Heart left ventricle (tissue), 16 donors: ENCODE data around the gene ZNF76. TPM values are rescaled to one million over a fixed set of nuclear protein-coding genes. Genes with fewer than 3 reads are reported as not detected.
A peak's percentile ranks its signal among the peaks of the same experiment; 100 is the strongest.
"Not testable (repeated sequence)": the region's sequence is repeated elsewhere in the genome, so short reads cannot be mapped to it uniquely, and the experiment has no call there.

Source experiments
- ATAC-seq, 4 donors: fragments of 200-7000 bp; cut with Tn5 transposase; one replicate each; pipeline ENCODE4 v1.9.1; 2020 to 2022; ENCODE audit warnings: moderate library complexity in 4 of 4, mild to moderate bottlenecking in 3 of 4, moderate number of reproducible peaks in 1 of 4
- DNase-seq, 5 donors: peaks; one replicate each; pipeline ENCODE4 v3.0.0-alpha.2; 2020
- H3K27ac ChIP-seq, 12 donors: fragments of 200-600 bp; sonication (generic) in 4 of 12; one replicate each; pipeline versions ENCODE4 v1.5.0 to v1.8.0; 2016 to 2022; ENCODE audit warnings: mild to moderate bottlenecking in 2 of 12
- H3K27me3 ChIP-seq, 9 donors: fragments of 200-600 bp; sonication (generic) in 2 of 9; one replicate each; pipeline versions ENCODE4 v1.5.1 to v1.8.0; 2016 to 2022; ENCODE audit warnings: mild to moderate bottlenecking in 3 of 9
- H3K36me3 ChIP-seq, 9 donors: fragments of 200-600 bp; sonication (generic) in 2 of 9; one replicate each; pipeline versions ENCODE4 v1.5.0 to v1.8.0; 2018 to 2022; ENCODE audit warnings: mild to moderate bottlenecking in 2 of 9
- H3K4me1 ChIP-seq, 12 donors: fragments of 200-600 bp; sonication (generic) in 4 of 12; one replicate each; pipeline versions ENCODE4 v1.5.0 to v1.8.0; 2016 to 2022; ENCODE audit warnings: mild to moderate bottlenecking in 3 of 12
- H3K4me3 ChIP-seq, 12 donors: fragments of 200-600 bp; sonication (generic) in 4 of 12; one replicate each; pipeline versions ENCODE4 v1.5.0 to v1.8.0; 2017 to 2022; ENCODE audit warnings: mild to moderate bottlenecking in 9 of 12, moderate library complexity in 4 of 12
- H3K9me3 ChIP-seq, 12 donors: fragments of 200-600 bp; sonication (generic) in 4 of 12; one replicate each; pipeline versions ENCODE4 v1.5.0 to v1.8.0; 2016 to 2022; ENCODE audit warnings: mild to moderate bottlenecking in 1 of 12
- CTCF ChIP-seq, 12 donors: fragments of 200-600 bp; sonication (generic) in 4 of 12; IDR thresholded peaks; one replicate each; pipeline versions ENCODE4 v1.5.0 to v1.8.0; 2018 to 2022; ENCODE audit warnings: antibody characterized with exemption in 12 of 12, mild to moderate bottlenecking in 5 of 12
- POLR2A ChIP-seq, 2 donors: fragments of 450-650 bp; IDR thresholded peaks; one replicate each; pipeline ENCODE4 v1.6.1; 2017; ENCODE audit warnings: antibody characterized with exemption in 2 of 2, mild to moderate bottlenecking in 2 of 2, moderate library complexity in 2 of 2
- WGBS, 4 donors: extraction: QIAGEN DNeasy Blood & Tissue Kit in 2 of 4; methylation state at CpG; one replicate each; pipeline versions ENCODE4 v1.1.5 to v1.1.7; 2013 to 2018; 5-methylcytosine and 5-hydroxymethylcytosine counted together
- intact Hi-C, 10 donors: fragments of 100-400 bp; cut with DNase I; formaldehyde crosslinking; loops; one replicate each; pipeline versions ENCODE4 v1.11.1 to v1.14.2; 2022
- polyA plus RNA-seq, 2 donors: library from polyadenylated mRNA; stranded (reverse); fragments of 200-250 nt; gene quantifications; one replicate each; pipeline ENCODE4 v1.2.3, GENCODE V29; 2013
- total RNA-seq, 9 donors: library from RNA; depleted of rRNA in 2 of 9; stranded (reverse); fragments of >200 nt in 2 of 9; fragmentation: NEBNext Ultra II Directional in 3 of 9; extraction: Animal tissue kit (Norgen Biotek cat#: 25700) in 3 of 9; gene quantifications; one replicate each; pipeline versions ENCODE4 v1.1.0 to v1.2.4, GENCODE V29; 2016 to 2023
- donor health status: ischemic (EF 13 %, LVEDD 7.1; RV severe dilation, severe dysfunction).
- donor health status: healthy with polysubstance abuse.
- donor health status: DM: no; HTN: yes; CAD: no.
- donor health status: DM: no; HTN: no; CAD: no.
- donor health status: ischemic (EF 25% LVEDD 6.9; RV normal size, moderate dysfunction).
- donor health status: ischemic (EF 25% LVEDD 5.7; RV mildly dilated, moderate dysfunction).
- donor health status: healthy.
- donor health status: DM: yes; HTN: yes; CAD: no.
- donor health status: ischemic (EF 35%, LVEDD 5.7; RV mildly dilated, moderate dysfunction).
- donor health status: nonischemic (EF 11% LVEDD 7.7; RV severe dilation, severe dysfunction).
- donor health status: DM: yes; HTN: yes; CAD: no.
- donor health status: PGD.
- donor health status: ischemic (EF 29% LVEDD 5.4; RV normal size, mild dysfunction).
- donor health status: nonischemic (EF 23%, LVEDD 6.1; RV moderate dilation, normal function).

ZNF76 gene
- total and polyA plus RNA-seq, 11 donors, result 20.2 to 46.1 (median 33.0) TPM

GRCh38 chr6:35305117-35305516 is 45.6 kb downstream of the ZNF76 start:
- DNase-seq (no peak), ATAC-seq (no peak)
- Histone ChIP-seq H3K36me3 (no peaks in the 10 kb centered on the region), H3K27me3 (no peaks in the 10 kb centered on the region), H3K27ac (no peak overlapping the region), H3K4me3 (no peak overlapping the region), H3K9me3 (no peaks in the 10 kb centered on the region), H3K4me1 (peaks cover 0 to 69% (median 1%) of the 10 kb centered on the region in 12 donors)
- whole genome bisulfite sequencing, 4 donors, result 91 to 95% (median 95%) methylated on average over 8 of the region's 8 CpGs
- intact Hi-C loops, result no loop called here
- no peak for TF ChIP-seq CTCF (IDR thresholded peaks at IDR 0.05)
- TF ChIP-seq POLR2A (IDR thresholded peaks at IDR 0.05), result no peak

- intact Hi-C loops, DNase-seq, H3K27me3 ChIP-seq, ATAC-seq, H3K9me3 ChIP-seq, H3K36me3 ChIP-seq, H3K4me3 ChIP-seq: not testable (repeated sequence)
- H3K4me1 ChIP-seq, result peaks cover 0 to 69% (median 1%) of the 10 kb centered on the region in 12 donors
- WGBS, 4 donors, result 70 to 74% (median 72%) methylated on average over 15 of the region's 15 CpGs
- H3K27ac ChIP-seq, result peak overlapping the region in 1 of 12 donors; percentile 24
Measured at GRCh38 chr6:35307138-35307537, 47.6 kb downstream of the ZNF76 start.

- H3K4me1 ChIP-seq, result peaks cover 0 to 69% (median 0%) of the 10 kb centered on the region in 12 donors
- H3K9me3 ChIP-seq, H3K4me3 ChIP-seq, ATAC-seq, intact Hi-C loops, H3K36me3 ChIP-seq, DNase-seq, H3K27ac ChIP-seq, H3K27me3 ChIP-seq: not testable (repeated sequence)
- WGBS, 4 donors, result 94 to 98% (median 96%) methylated on average over 2 of the region's 2 CpGs
Measured at GRCh38 chr6:35308543-35308942, 49.0 kb downstream of the ZNF76 start.

- Histone ChIP-seq H3K36me3 (no peaks in the 10 kb centered on the region), H3K27ac (peak overlapping the region in 1 of 12 donors; percentile 86), H3K27me3 (no peaks in the 10 kb centered on the region), H3K4me1 (peaks cover 0 to 64% (median 0%) of the 10 kb centered on the region in 12 donors), H3K9me3 (no peaks in the 10 kb centered on the region), H3K4me3 (no peak overlapping the region)
- no peak for ATAC-seq
- no peak for DNase-seq
- 87 to 95% (median 92%) methylated on average over 9 of the region's 9 CpGs for WGBS, 4 donors
- TF ChIP-seq POLR2A (IDR thresholded peaks at IDR 0.05), result no peak
- no peak for TF ChIP-seq CTCF (IDR thresholded peaks at IDR 0.05)
- intact Hi-C loops, result no loop called here
Measured at GRCh38 chr6:35309611-35310264, 50.2 kb downstream of the ZNF76 start.

GRCh38 chr6:35310265-35310831 is 50.8 kb downstream of the ZNF76 start:
- peak overlapping the region in 1 of 12 donors; percentile 86 for H3K27ac ChIP-seq
- intact Hi-C loops, result no loop called here
- TF ChIP-seq POLR2A (IDR thresholded peaks at IDR 0.05), result no peak
- no peak for TF ChIP-seq CTCF (IDR thresholded peaks at IDR 0.05)
- no peaks in the 10 kb centered on the region for H3K36me3 ChIP-seq
- no peaks in the 10 kb centered on the region for H3K9me3 ChIP-seq
- H3K4me1 ChIP-seq, result peaks cover 0 to 59% (median 0%) of the 10 kb centered on the region in 12 donors
- 81 to 90% (median 83%) methylated on average over 6 of the region's 6 CpGs for WGBS, 4 donors
- no peaks in the 10 kb centered on the region for H3K27me3 ChIP-seq
- no peak overlapping the region for H3K4me3 ChIP-seq
- DNase-seq, result no peak
- no peak for ATAC-seq
